RWPE2 (cell line): ENCODE measurements around the gene TMEM229B.

Experiments
- ATAC-seq: fragments of 200-7000 bp; cut with Tn5 transposase; 3 replicates; pipeline ENCODE4 v1.9.1; 2021; ENCODE audit warnings: low read depth
- DNase-seq: peaks from one replicate; pipeline ENCODE4 v3.0.0-alpha.2; 2020; ENCODE audit warnings: low spot score
- H3K27ac ChIP-seq: fragments of 450-650 bp; 2 replicates; pipeline ENCODE4 v1.5.1; 2017; ENCODE audit warnings: mild to moderate bottlenecking; ENCODE audit not compliant: poor library complexity, severe bottlenecking
- H3K27me3 ChIP-seq: fragments of 250-450 bp; sonication (Bioruptor Pico); 2 replicates; pipeline ENCODE4 v1.5.1; 2021; ENCODE audit warnings: mild to moderate bottlenecking, moderate library complexity; ENCODE audit not compliant: insufficient read depth, poor library complexity, severe bottlenecking
- H3K36me3 ChIP-seq: fragments of 250-450 bp; sonication (Bioruptor Pico); 2 replicates; pipeline ENCODE4 v1.5.1; 2020; ENCODE audit warnings: low read depth, mild to moderate bottlenecking, moderate library complexity
- H3K4me1 ChIP-seq: fragments of 250-450 bp; sonication (Bioruptor Pico); 2 replicates; pipeline ENCODE4 v1.5.1; 2021; ENCODE audit warnings: mild to moderate bottlenecking, moderate library complexity; ENCODE audit not compliant: insufficient read depth, poor library complexity, severe bottlenecking
- H3K4me3 ChIP-seq: fragments of 250-450 bp; sonication (Bioruptor Pico); 2 replicates; pipeline ENCODE4 v1.5.1; 2021; ENCODE audit warnings: mild to moderate bottlenecking, moderate library complexity; ENCODE audit not compliant: severe bottlenecking
- H3K9me3 ChIP-seq: fragments of 250-450 bp; sonication (Bioruptor Pico); 2 replicates; pipeline ENCODE4 v1.5.1; 2021; ENCODE audit warnings: mild to moderate bottlenecking, moderate library complexity; ENCODE audit not compliant: severe bottlenecking
- TF ChIP-seq, protein P1 (sequence below): fragments of 450-650 bp; IDR thresholded peaks from one replicate; pipeline ENCODE4 v1.5.1; 2017; ENCODE audit warnings: mild to moderate bottlenecking, moderate library complexity; ENCODE audit not compliant: poor library complexity, severe bottlenecking

TMEM229B gene

GRCh38 chr14:67473290-67474082 is 15.0 kb downstream of the TMEM229B start:
- Histone ChIP-seq H3K27ac (no peak overlapping the region), H3K9me3 (no peaks in the 10 kb centered on the region), H3K36me3 (no peaks in the 10 kb centered on the region), H3K4me3 (no peak overlapping the region), H3K27me3 (no peaks in the 10 kb centered on the region), H3K4me1 (peaks cover 3% of the 10 kb centered on the region)
- ATAC-seq (no peak), DNase-seq (no peak)
- TF ChIP-seq, protein P1, sequence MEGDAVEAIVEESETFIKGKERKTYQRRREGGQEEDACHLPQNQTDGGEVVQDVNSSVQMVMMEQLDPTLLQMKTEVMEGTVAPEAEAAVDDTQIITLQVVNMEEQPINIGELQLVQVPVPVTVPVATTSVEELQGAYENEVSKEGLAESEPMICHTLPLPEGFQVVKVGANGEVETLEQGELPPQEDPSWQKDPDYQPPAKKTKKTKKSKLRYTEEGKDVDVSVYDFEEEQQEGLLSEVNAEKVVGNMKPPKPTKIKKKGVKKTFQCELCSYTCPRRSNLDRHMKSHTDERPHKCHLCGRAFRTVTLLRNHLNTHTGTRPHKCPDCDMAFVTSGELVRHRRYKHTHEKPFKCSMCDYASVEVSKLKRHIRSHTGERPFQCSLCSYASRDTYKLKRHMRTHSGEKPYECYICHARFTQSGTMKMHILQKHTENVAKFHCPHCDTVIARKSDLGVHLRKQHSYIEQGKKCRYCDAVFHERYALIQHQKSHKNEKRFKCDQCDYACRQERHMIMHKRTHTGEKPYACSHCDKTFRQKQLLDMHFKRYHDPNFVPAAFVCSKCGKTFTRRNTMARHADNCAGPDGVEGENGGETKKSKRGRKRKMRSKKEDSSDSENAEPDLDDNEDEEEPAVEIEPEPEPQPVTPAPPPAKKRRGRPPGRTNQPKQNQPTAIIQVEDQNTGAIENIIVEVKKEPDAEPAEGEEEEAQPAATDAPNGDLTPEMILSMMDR = no peak

- Histone ChIP-seq H3K4me1 (no peaks in the 10 kb centered on the region), H3K4me3 (no peak overlapping the region), H3K9me3 (no peaks in the 10 kb centered on the region), H3K27me3 (no peaks in the 10 kb centered on the region), H3K27ac (no peak overlapping the region), H3K36me3 (no peaks in the 10 kb centered on the region)
- TF ChIP-seq, protein P1 = no peak
- no peak for DNase-seq
- ATAC-seq = no peak
Measured at GRCh38 chr14:67472726-67473125, 15.8 kb downstream of the TMEM229B start.

GRCh38 chr14:67469954-67470353 is 18.6 kb downstream of the TMEM229B start:
- TF ChIP-seq, protein P1 = no peak
- Histone ChIP-seq H3K4me3 (no peak overlapping the region), H3K27me3 (no peaks in the 10 kb centered on the region), H3K27ac (no peak overlapping the region), H3K9me3 (no peaks in the 10 kb centered on the region), H3K4me1 (no peaks in the 10 kb centered on the region), H3K36me3 (no peaks in the 10 kb centered on the region)
- DNase-seq = no peak
- ATAC-seq = no peak

- Histone ChIP-seq H3K9me3 (no peaks in the 10 kb centered on the region), H3K27me3 (no peaks in the 10 kb centered on the region), H3K4me1 (no peaks in the 10 kb centered on the region), H3K4me3 (no peak overlapping the region), H3K27ac (no peak overlapping the region), H3K36me3 (no peaks in the 10 kb centered on the region)
- ATAC-seq (no peak), DNase-seq (no peak)
- TF ChIP-seq, protein P1 = no peak
Measured at GRCh38 chr14:67468378-67468730, 20.2 kb downstream of the TMEM229B start.

DNA sequence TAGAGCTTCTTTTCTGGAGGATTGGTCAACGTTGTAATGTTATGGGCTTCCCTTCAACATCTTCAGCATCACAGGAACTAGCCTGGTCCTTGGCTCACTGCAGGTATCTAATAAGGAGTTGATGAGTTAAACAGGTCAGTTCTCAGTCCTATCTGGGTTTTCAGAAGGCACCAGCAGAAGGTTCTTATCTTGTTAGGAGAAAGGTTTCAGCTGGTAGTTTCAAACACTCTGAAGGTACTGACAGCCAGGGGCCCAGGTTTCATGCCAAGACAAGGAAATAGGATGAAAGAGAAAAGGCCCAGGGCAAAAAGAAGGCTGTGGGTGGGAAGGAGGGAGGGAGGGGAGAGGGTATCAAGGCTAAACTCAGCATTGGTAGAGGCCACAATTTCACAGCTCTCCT is 21.4 kb downstream of the TMEM229B start:
- Histone ChIP-seq H3K4me3 (no peak overlapping the region), H3K4me1 (no peaks in the 10 kb centered on the region), H3K27ac (no peak overlapping the region), H3K9me3 (no peaks in the 10 kb centered on the region), H3K36me3 (no peaks in the 10 kb centered on the region), H3K27me3 (no peaks in the 10 kb centered on the region)
- ATAC-seq = no peak
- TF ChIP-seq, protein P1 = no peak
- no peak for DNase-seq
